SU-DHL-6 (cell line): Measurements from ENCODE around the gene STOML1.
A peak's percentile ranks its signal among the peaks of the same experiment; 100 is the strongest.

Experiments
- H2AFZ ChIP-seq: fragments of 200-600 bp; sonication (generic); 2 replicates; pipeline ENCODE4 v1.6.1; 2014; ENCODE audit warnings: low read depth, mild to moderate bottlenecking, moderate library complexity, mixed read lengths, antibody characterized with exemption, low read length; ENCODE audit not compliant: severe bottlenecking
- H3F3A ChIP-seq: fragments of 200-600 bp; shearing (Covaris generic); 2 replicates; pipeline ENCODE4 v1.6.0; 2016; ENCODE audit warnings: antibody characterized with exemption, mild to moderate bottlenecking; ENCODE audit not compliant: insufficient read depth
- H3K27ac ChIP-seq: fragments of 200-600 bp; sonication (generic); 2 replicates; pipeline ENCODE4 v1.5.1; 2016; ENCODE audit warnings: low read depth, mild to moderate bottlenecking, low read length, moderate library complexity, mixed read lengths
- H3K27me3 ChIP-seq: fragments of 200-600 bp; sonication (generic), shearing (Covaris generic); 2 replicates; pipeline ENCODE4 v1.6.0; 2014; ENCODE audit warnings: mild to moderate bottlenecking, low read length
- H3K36me3 ChIP-seq: fragments of 200-600 bp; sonication (generic); 2 replicates; pipeline ENCODE4 v1.6.1; 2014; ENCODE audit warnings: mild to moderate bottlenecking, low read length, mixed read lengths
- H3K4me2 ChIP-seq: fragments of 300-600, 200-600 bp; shearing (Covaris generic), sonication (generic); 2 replicates; pipeline ENCODE4 v1.6.0; 2014; ENCODE audit warnings: low read length, low read depth, mild to moderate bottlenecking; ENCODE audit not compliant: poor library complexity, severe bottlenecking
- H3K4me3 ChIP-seq: fragments of 200-600 bp; sonication (generic); 2 replicates; pipeline ENCODE4 v1.5.1; 2014; ENCODE audit warnings: antibody characterized with exemption, low read length, mild to moderate bottlenecking, mixed read lengths; ENCODE audit not compliant: insufficient read depth, poor library complexity, severe bottlenecking
- H3K79me2 ChIP-seq: fragments of 200-600 bp; sonication (generic); 2 replicates; pipeline ENCODE4 v1.6.1; 2014; ENCODE audit warnings: mild to moderate bottlenecking, low read length, moderate library complexity; ENCODE audit not compliant: insufficient read depth
- H3K9ac ChIP-seq: fragments of 200-600 bp; sonication (generic); 2 replicates; pipeline ENCODE4 v1.7.0; 2014; ENCODE audit warnings: mild to moderate bottlenecking, low read length
- H3K9me2 ChIP-seq: fragments of 200-600 bp; sonication (generic); replicated peaks from 2 replicates; pipeline ENCODE4 v1.6.1; 2014; ENCODE audit warnings: low read length; ENCODE audit not compliant: insufficient read depth
- H3K9me3 ChIP-seq: fragments of 200-600 bp; sonication (generic); 2 replicates; pipeline ENCODE4 v1.6.1; 2014; ENCODE audit warnings: low read length, mixed read lengths; ENCODE audit not compliant: insufficient read depth
- H4K20me1 ChIP-seq: fragments of 200-600 bp; sonication (generic); 2 replicates; pipeline ENCODE4 v1.6.1; 2014; ENCODE audit warnings: low read depth, mild to moderate bottlenecking, antibody characterized with exemption, low read length, moderate library complexity, mixed read lengths
- EZH2phosphoT487 ChIP-seq: fragments of 200-600 bp; sonication (generic), shearing (Covaris generic); conservative IDR thresholded peaks from 2 replicates; pipeline ENCODE4 v1.6.1; 2018; ENCODE audit warnings: mild to moderate bottlenecking, antibody characterized with exemption, low read length, moderate library complexity, mixed read lengths
- TF ChIP-seq, protein P1 (sequence below): fragments of 200-600 bp; sonication (generic); IDR thresholded peaks from one replicate; pipeline ENCODE4 v1.5.1; 2017; ENCODE audit warnings: antibody characterized with exemption, mild to moderate bottlenecking, low read length, moderate library complexity; ENCODE audit not compliant: insufficient read depth, poor library complexity, severe bottlenecking

STOML1 gene

DNA sequence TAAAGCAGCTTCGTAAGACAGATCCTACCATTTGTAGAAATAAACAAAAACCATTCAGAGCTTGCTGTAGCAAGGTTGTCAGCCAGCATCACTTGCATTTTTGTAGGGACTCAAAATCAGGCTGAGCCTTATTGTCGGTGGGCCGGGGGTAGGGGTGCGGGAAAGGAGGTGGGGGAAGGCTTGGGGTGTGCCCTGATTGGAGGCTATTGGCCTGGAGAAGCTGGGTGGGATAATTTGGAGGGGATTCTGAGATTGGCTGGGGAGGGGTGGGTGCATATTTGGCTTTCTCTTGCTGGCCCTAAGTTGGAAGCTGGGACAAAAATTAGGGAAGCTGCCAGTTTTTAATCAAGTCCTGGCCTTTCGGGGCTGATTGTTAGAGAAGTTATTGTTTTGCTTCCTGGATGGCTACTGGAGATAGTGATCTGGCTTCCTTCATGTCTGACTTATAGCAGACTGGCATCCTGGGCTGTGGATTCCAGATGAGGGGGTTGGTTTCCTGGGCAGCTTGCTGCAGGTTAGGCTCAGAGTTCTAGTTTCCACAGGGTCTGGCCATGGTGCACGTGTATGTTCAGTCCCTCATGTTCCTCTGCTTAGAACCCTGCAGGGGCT lies 22.8 kb downstream of the STOML1 start:
- Histone ChIP-seq H3K9me3 (no peaks in the 10 kb centered on the region), H3K9me2 (no peaks in the 10 kb centered on the region), H3K27ac (no peak overlapping the region), H2AFZ (no peak overlapping the region), H3K36me3 (no peaks in the 10 kb centered on the region), H3K4me2 (no peak overlapping the region), H3K9ac (no peak overlapping the region), H3K79me2 (no peaks in the 10 kb centered on the region), H4K20me1 (no peaks in the 10 kb centered on the region), H3F3A (0 out of 2 replicates have a peak, but pooled peaks cover 5% of the 10 kb centered on the region), H3K27me3 (no peaks in the 10 kb centered on the region), H3K4me3 (no peak overlapping the region)
- no peak for TF ChIP-seq EZH2phosphoT487
- TF ChIP-seq, protein P1, sequence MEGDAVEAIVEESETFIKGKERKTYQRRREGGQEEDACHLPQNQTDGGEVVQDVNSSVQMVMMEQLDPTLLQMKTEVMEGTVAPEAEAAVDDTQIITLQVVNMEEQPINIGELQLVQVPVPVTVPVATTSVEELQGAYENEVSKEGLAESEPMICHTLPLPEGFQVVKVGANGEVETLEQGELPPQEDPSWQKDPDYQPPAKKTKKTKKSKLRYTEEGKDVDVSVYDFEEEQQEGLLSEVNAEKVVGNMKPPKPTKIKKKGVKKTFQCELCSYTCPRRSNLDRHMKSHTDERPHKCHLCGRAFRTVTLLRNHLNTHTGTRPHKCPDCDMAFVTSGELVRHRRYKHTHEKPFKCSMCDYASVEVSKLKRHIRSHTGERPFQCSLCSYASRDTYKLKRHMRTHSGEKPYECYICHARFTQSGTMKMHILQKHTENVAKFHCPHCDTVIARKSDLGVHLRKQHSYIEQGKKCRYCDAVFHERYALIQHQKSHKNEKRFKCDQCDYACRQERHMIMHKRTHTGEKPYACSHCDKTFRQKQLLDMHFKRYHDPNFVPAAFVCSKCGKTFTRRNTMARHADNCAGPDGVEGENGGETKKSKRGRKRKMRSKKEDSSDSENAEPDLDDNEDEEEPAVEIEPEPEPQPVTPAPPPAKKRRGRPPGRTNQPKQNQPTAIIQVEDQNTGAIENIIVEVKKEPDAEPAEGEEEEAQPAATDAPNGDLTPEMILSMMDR = no peak

DNA sequence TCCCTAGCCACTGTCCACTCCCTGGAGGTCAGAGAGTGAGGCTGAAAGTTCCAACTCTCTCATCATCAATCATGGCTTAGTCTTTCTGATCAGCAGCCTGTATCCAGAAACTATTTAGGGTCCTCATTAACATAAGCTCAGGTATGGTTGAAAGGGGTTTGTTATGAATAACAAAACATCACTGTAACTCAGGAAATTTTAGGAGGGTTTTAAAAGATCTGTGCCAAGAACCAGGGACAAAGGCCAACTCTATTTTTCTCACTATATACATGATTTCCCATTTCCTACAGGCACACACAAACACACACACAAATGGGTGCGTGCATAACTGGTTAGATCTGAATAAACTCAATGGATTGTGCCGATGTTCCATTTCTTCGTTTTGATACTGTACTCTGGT lies 23.6 kb downstream of the STOML1 start:
- no peaks in the 10 kb centered on the region for H3K9me3 ChIP-seq
- no peak overlapping the region for H3K27ac ChIP-seq
- H3K4me3 ChIP-seq = no peak overlapping the region
- no peak overlapping the region for H2AFZ ChIP-seq
- H3K9ac ChIP-seq = no peak overlapping the region
- TF ChIP-seq EZH2phosphoT487 = no peak
- TF ChIP-seq, protein P1 = no peak
- H3K9me2 ChIP-seq = no peaks in the 10 kb centered on the region
- H3K79me2 ChIP-seq = no peaks in the 10 kb centered on the region
- no peaks in the 10 kb centered on the region for H3K36me3 ChIP-seq
- no peak overlapping the region for H3K4me2 ChIP-seq
- H3F3A ChIP-seq = 0 out of 2 replicates have a peak, but pooled peaks cover 5% of the 10 kb centered on the region
- H3K27me3 ChIP-seq = no peaks in the 10 kb centered on the region
- H4K20me1 ChIP-seq = no peaks in the 10 kb centered on the region

GRCh38 chr15:73965758-73966113 lies 26.4 kb downstream of the STOML1 start:
- Histone ChIP-seq H3K27me3 (no peaks in the 10 kb centered on the region), H3K9ac (no peak overlapping the region), H4K20me1 (no peaks in the 10 kb centered on the region), H3K4me3 (no peak overlapping the region), H3F3A (0 out of 2 replicates have a peak, but pooled peaks cover 5% of the 10 kb centered on the region), H3K27ac (no peak overlapping the region), H3K79me2 (no peaks in the 10 kb centered on the region), H3K9me3 (no peaks in the 10 kb centered on the region), H3K36me3 (no peaks in the 10 kb centered on the region), H3K4me2 (peak overlapping the region; percentile 33), H3K9me2 (no peaks in the 10 kb centered on the region), H2AFZ (peak overlapping the region; percentile 44)
- TF ChIP-seq EZH2phosphoT487 = no peak
- TF ChIP-seq, protein P1 = no peak
